ENCODE measurements around the gene KMT5C.

DNA sequence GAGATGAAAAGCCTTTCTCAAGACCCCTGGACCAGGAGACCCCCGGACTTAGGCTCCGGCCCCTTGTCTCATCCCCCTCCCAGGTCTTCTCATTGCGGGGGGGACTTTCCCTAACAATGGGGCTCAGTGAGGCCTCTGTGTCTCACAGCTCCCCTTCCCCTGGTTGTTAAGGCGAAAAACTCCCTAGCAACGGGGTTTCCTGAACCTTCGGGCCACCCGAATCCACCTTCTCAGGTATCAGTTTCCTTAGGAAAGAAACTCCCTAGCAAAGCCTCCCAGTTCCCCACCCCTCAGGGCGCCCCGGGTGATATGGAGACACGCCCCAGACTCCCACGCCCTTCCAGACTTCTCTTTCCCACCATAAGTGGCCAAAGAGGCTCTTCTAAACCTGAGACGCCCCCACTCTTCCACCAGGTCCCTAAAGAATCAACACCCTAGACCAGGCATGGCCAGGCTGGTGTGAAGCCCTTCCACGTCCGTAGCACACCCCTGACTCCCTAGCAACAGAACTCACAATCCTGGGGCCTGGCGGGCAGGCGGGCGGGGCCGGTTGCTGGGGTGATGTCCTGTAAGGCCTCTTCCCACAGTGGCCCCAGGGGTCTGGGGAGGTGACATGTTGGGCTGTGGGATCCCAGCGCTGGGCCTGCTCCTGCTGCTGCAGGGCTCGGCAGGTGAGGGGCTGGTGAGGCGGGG is 36.7 kb downstream of the KMT5C start, which contains the start of gene TMEM190:
- TF ChIP-seq POLR2A (IDR thresholded peaks at IDR 0.05; ENCODE audit: low read depth, low read length) (no peak), POLR2AphosphoS5 (IDR thresholded peaks at IDR 0.05; ENCODE audit: low read depth, low read length) (no peak)
